ENCODE results near the gene CFAP206.
A peak's percentile ranks its signal among the peaks of the same experiment; 100 is the strongest.
"Not testable (repeated sequence)": the region's sequence is repeated elsewhere in the genome, so short reads cannot be mapped to it uniquely, and the experiment has no call there.

CFAP206 gene

DNA sequence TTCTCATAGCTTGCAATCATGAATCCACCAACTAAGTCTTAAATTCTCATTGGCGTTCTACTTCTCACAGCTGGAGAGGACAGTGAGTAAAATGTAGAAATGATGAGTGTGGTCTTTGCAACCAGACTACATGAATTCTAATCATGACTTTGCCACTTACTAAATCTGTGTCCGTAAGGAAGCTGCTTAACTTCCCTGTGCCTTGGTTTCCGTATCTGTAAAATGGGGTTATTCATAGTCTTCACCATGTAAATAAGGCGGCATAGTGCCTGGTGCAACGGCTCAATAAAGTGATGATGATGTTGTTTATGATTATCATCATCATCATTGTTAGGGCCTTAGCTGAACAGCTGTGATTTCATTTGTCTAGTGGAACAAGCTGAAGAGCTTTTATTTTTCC, 12.6 kb downstream of the CFAP206 start:
- no peak for DNase-seq (ENCODE audit: low read depth, low spot score)

DNA sequence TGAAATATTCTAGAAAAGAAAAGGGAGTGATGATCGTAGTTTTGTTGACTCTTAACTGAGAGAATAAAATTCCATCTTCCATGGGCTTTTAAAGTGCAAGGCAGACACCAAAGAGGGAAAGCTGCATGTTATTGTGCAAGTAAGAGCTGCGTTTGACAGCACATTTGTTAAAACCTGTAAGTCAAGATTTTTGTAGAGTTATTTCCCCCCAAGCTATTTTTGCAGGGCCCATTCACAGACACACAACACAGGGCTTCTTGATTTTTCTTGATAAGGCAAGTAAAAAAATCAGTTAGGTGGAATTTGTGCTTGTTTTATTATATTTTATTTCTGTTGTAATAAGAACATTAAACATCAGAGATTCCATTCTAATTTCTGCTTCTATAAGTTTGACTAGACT, 13.8 kb downstream of the CFAP206 start:
- no peak for DNase-seq (ENCODE audit: low read depth, low spot score)

DNA sequence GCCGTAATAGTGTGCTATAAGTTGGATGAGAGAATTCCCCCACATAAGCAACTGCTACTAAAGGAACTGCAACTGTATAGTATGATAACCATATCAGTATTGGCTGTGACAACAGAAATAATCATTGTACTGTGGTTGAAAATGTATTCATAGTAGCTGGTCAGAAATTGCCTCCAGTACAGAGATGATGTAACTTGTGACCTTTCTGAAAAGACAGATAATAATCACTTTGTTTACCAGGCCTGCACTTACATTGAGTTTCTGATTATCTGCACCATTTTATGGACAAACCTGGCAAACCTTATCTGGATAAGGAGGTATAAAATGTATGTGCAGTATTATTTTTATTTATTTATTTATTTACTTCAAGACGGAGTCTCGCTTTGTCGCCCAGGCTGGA, 19.0 kb downstream of the CFAP206 start:
- DNase-seq (ENCODE audit: low read depth, low spot score) = no peak

DNA sequence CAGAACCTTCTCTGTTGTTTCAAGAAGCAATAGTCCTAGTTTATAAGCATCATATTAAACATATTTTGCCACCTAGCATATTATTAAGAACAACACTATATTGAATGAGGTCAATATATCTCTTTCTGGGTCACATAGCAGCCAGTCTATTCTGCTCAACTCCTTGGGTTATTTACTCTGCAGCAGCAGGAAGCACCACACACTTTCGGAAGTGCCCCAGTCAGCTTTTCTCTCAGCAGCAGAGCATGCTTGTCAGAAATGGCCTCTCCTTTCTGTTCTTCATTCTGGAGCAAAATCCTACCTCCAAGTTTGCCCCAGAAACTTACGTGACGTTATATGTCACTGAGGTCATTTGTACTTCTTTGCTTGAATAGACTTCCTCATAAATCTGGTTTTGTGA, 22.7 kb downstream of the CFAP206 start:
- no peak for DNase-seq (ENCODE audit: low read depth, low spot score)

DNA sequence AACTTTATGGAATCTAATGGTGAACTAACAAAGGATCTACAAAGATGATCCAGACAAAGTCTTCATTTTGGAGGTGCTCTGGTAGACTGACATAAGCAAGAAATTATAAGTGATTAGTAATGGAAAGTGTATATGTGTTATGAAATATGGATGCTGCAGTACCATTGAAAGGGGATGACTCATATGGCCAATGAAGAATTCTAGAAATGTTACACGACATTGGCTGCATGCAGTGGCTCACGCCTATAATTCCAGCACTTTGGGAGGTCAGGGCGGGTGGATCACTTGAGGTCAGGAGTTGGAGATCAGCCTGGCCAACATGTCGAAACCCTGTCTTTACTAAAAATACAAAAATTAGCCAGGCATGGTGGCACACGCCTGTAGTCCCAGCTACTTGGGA, 23.5 kb downstream of the CFAP206 start:
- DNase-seq (ENCODE audit: low read depth, low spot score) = no peak

DNA sequence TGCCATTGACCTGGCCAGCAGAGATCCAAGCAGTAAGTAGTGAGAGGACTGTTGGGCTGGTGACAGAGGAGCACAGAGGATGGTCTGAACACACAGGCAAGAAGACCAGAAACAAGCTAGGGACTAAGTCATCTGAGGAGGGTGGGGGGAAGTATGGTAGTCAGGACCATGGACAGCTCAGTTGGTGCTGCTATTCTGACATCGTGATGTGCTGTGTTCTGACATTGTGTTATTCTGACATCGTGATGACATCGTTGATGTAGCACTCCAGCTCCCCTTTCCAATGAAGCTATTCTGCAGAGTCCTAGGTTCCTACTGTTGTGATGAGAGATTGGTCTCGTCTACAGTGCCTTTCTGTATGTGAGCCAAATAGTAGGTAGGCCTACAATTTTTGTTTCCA, 28.7 kb downstream of the CFAP206 start:
- DNase-seq (ENCODE audit: low read depth, low spot score) = peak; percentile 35

DNA sequence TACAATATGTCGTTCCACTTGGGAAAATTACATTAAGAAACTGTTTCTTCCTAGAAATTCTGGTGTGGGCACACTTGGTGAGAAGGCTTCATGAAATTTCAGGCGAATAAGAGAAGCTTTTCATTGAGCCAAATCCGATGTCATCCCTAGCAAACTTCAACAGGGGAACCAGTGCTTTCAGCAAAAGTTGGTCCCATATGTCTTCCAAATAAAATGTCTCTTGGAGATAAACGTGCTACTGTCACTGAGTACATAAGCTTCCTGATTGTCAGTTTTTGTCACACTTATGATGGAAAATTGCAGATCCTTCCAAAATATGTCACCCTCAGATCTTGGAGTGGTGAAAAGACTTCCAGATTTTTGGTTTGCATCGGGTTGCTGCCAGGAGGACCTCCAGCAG, 33.9 kb downstream of the CFAP206 start:
- no peak for DNase-seq (ENCODE audit: low read depth, low spot score)

DNA sequence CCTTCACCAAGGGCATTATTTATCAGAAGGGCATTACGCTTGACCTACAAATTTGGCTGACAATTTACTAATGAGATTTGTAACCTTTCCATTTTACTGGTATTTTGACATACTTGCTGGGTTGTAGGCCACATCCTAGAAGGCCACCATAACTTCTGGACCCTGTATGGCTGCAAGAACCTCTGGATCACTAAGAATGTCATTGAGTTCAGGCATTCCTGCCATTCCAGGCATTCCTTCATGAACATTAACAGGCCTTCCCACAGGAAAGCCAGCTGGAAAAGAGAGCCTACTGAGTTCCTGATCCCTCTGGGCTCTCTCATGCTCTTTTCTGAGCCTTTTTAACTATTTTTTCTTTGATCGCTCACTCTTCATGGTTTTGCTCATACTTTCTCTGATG, 36.6 kb downstream of the CFAP206 start:
- no peak for DNase-seq (ENCODE audit: low read depth, low spot score)

DNA sequence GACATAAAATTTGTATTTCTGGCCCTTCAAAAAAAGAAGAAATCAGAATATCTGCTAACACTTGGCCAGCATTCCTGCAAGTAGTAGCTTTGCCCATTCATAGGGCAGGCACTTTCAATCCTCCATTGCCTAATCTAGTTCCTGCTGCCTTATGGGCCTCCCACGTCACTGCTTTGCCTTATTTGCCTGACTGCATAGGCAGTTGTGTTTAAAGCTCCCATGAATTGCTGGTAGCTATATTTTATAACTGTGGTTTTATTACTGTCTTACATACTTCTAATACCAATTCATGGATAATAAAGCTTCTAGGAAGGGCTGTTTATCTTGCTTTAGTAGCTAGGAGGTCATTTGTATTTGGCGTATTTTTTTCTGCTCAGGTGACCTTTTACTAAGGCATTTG, 57.3 kb downstream of the CFAP206 start:
- no peak for DNase-seq (ENCODE audit: low read depth, low spot score)

DNA sequence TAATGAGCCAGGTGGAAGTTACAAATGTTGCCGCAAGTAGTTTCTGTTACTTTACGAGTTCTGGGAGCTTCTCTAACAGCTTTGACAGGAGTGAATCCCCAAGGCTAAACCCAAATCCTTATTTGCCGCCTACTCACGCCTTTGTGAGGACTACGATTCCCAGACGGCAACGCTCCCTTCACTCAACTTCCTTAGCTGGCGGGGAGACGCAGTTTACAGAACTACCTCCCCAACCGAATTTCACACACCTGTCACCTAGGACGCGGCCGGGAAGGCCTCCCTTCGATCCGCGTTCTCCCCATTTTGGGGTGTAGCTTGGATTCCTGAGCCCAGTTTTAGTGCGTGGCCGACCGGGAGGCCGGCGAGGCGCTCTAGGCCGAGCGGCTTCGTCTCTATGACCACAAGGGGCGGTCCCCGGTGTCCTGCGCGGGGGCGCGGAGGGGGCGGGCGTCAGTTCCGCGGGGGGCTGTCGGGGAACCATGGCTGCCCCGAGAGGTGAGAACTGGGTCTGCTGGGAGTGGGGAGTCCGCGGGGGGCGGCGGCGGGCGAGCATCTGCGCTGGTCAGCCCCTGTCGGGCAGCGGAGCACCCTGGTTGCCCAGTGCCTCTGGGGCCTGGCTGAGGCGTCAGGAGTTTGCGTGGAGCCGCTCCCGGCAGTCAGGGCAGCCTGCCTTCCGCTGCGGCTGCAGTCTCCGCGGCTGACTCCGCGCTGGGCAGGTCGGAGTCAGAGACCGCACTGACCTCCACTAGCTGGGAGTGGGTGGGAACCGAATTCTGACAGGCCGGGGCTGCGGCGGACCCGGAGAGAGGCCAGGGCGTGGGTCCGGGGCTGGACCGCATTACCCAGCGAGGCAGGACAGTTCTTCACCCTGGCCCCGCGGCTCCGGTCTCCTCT, 65.0 kb downstream of the CFAP206 start, which contains the start of gene SLC35A1:
Gene SLC35A1 (plus strand): TSS at position 450 of the 894 bp plus-strand sequence. CDS start 30 bp downstream, at position 480.
- DNase-seq (ENCODE audit: low read depth, low spot score) = peak; percentile 53

DNA sequence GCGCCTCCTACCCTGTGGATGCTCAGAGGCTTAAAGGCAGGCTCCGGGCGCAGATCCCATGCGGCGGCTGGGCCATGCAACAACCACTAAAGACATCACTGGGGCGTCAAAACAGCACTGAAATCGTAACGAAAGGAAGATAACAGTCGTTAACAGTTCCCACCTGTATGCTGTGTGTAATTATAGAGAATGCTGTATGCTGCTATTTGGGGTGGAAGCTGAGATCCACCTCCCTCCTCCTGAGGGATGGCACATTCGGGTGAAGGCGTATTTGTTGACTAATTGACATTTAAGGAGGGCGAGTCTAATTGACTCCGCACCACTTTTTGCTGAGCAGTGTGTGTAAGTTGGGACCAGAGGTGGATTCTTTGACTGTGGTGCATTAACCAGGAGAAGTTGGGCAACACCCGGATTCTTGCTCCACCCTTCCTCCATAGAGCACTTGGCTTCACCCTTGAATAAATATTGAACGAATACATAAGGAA, 65.7 kb downstream of the CFAP206 start:
- no peak for DNase-seq (ENCODE audit: low read depth, low spot score)

DNA sequence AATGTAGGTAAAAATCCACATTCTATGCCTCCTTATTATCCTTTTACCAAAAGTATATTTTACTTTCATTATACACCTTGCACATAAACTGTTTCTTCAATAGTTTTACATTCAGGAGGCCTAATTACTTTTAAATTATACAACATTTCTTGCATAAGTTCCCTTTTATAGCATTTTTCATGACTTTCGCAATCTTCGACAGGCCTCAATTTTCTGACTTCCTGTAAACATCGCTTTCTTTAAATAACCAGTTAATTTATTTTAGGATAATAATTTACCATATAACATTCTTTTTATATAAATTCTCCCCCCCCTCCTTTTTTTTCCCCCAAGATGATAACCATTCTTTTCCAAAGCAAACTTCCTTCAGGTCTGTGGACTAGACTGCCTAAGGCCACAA, 74.2 kb downstream of the CFAP206 start:
- DNase-seq (ENCODE audit: low read depth, low spot score) = no peak

DNA sequence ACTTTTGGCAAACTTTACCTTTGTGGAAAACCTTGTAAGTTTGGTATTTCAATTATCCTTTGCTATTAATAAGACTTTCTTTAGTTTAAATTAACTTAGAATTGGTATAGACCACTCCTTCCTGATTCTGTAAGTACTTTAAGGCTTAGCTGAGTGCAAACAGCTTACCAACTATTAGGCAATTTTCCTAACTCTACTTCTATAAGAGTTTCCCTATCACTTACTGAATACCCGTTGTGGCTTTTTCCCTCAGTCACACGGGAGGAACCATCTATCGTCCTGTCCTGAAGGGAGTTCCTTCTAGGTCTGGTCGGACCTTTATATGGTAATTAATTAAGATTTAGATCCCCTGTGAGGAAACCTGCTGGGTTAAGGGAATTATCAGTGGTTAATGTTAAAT, 74.6 kb downstream of the CFAP206 start:
- DNase-seq (ENCODE audit: low read depth, low spot score) = no peak

DNA sequence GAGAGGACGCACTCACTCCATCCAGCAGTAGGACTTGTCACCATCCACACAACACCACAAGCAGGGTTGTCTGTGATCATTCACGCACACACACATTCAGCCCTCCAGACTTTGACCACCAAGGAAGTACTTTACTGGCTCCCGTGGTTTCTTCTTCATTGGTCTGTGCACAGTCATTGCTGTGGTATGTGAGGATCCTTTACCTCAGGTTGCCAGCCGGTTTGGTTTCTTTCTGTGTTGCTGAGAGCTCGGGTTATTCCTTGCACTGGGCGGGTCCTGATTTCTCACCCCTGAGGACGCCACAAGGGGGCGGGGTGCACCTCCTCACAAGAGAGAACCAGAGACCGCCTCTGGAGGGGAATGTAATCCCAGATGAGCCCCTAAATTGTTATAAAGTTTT, 76.2 kb downstream of the CFAP206 start:
- no peak for DNase-seq (ENCODE audit: low read depth, low spot score)

DNA sequence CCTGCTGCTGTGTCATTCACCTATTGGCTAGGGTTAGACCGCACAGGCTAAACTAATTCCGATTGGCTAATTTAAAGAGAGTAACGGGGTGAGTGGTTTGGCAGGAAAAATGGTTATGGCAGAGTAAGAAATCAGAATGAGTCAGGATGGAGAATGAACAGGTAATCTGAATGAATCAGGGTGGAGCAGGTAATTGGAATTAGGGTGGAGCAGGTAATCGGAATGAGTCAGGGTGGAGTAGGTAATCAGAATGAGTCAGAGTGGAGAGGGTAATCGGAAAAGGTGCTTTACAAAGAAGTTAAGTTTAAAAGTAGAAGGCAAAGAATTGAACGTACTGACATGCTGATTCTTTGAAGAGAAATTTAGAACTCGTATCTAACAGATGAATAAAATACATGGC, 76.7 kb downstream of the CFAP206 start:
- DNase-seq (ENCODE audit: low read depth, low spot score) = no peak

DNA sequence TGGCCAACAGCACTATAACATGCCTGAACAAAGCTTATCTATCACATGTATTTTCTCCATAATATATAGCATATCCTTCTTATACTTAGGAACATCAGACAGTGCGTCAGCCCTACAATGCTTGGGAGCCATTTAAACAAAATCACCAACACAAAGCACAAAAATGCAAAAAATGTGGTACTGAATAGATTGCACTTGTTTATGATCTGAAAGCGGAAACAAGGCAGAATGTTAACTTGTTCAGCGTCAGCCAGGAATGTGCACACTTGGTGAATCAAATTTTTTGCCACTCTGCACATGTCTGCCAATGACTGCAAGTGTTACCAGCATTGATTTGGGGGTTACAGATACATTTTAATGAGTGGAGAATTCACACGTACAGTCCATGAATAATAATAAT, 79.8 kb downstream of the CFAP206 start:
- no peak for DNase-seq (ENCODE audit: low read depth, low spot score)

DNA sequence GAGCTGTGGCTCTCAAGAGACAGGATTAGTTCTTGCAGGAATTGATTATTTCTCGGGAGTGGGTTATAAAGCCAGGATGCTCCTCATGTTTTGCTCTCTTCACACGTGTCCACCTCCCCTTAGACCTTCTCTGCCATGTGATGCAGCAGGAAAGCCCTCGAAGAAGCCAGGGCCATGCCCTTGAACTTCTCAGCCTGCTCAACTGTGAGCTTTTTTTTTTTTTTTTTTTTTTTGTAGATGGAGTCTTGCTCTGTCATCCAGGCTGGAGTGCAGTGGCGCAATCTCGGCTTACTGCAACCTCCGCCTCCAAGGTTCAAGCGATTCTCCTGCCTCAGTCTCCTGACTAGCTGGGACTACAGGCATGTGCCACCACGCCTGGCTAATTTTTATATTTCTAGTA, 81.6 kb downstream of the CFAP206 start:
- not testable (repeated sequence) for DNase-seq (ENCODE audit: low read depth, low spot score)

DNA sequence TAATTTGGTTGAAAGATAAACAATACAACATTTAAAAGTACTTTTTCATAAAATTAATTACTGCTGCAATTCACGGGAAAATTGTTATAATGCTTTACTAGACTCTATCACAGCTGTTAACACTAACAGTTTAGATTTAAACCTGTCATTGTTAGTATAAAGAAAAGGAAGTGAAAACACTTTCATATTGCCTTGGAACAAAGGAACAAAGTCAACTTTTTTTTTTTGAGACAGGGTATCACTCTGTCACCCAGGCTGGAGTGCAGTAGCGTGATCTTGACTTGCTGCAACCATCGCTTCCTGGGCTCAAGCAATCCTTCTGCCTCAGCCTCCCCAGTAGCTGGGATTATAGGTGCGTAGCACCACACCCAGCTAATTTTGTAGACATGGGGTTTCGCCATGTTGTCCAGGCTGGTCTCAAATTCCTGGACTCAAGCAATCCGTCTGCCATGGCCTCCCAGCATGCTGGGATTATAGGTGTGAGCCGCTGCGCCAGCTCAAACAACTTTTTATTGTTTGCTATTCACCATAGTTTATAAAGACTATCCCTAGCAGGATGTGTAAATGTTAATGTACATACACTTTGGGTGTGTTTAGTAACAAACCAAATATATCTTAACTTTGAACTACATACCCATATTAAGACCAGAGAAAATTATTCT, 87.1 kb downstream of the CFAP206 start:
- DNase-seq (ENCODE audit: low read depth, low spot score) = no peak

DNA sequence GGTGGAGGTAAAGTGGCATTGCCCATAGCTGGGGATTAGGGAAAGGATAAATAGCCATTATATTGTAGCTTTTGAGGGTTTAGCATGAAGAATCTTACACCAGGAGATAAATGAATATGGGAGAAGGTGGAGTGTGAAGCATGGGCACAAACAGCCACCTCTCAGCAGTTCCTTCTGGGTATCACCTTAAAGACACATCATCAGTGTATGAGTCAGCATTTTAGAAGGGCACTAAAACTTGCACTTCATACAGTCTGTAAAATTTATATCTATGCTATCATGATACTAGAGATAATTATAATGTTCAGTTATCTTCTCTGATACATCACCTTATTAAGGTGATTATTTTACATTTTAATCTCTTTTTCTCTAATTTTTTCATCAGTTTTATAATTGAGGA, 90.3 kb downstream of the CFAP206 start:
- no peak for DNase-seq (ENCODE audit: low read depth, low spot score)

DNA sequence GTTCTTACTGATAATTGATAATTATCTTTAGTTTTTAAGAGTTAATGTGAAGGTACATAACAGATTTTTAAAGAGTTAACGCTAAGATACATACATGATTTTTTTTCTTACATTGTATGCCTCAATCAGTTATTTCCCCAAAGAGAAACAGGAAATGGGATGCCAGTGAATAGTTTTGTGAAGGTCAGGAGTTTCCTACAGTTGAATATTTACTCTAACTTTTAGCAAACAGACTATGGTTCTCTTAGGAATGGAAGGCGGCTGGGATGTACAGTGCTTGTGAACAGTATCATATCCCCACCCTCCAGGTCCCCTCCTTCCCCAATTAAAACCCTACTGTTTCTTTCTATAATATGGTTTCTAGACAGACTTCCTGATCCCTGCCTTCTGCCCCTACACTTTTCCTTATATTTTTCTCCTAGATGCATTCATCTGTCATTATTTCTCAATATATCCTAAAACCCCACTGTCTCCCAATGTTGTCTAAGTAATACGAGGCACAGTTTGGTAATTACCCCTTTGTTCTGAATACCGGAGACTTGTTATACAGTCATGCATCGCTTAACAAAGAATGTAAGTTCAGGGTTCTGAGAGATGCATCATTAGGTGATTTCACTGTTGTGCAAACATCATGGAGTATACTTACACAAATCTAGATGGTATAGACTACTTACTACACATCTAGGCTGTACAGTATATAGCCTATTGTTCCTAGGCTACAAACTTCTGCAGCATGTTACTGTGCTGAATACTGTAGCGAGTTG, 94.2 kb downstream of the CFAP206 start:
- no peak for DNase-seq (ENCODE audit: low read depth, low spot score)

DNA sequence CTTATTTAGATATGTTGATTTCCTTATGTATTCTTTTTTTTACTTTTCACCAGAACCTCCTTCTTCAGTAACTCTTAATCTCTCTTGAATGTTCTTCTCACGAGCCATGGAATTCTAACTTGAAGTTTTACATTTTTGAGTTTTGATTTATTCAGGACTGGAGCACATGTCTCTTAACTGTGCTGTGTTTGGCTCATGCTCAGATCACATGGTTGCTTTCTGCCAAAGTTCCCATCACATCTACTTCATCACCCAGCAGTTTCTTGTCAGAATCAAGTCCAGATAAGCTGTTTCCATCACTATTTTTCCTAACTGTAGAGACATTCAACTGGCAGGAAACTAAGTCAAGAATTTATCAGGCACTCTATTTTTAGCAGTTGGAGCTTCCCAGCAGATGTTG, 96.7 kb downstream of the CFAP206 start:
- no peak for DNase-seq (ENCODE audit: low read depth, low spot score)

Measured in smooth muscle cell of the brain vasculature (primary cell).